GM18505 (cell line): Measurements from ENCODE around the gene RABL2A.
"Not testable (repeated sequence)": the region's sequence is repeated elsewhere in the genome, so short reads cannot be mapped to it uniquely, and the experiment has no call there.

Source experiments
- ATAC-seq: cut with Tn5 transposase; IDR thresholded peaks from one replicate; pipeline ENCODE4 v1.9.1; 2021; ENCODE audit not compliant: unreplicated experiment
- POLR2A ChIP-seq: IDR thresholded peaks from 4 replicates; pipeline ENCODE4 v1.6.1; 2011; ENCODE audit warnings: borderline replicate concordance; ENCODE audit not compliant: insufficient read depth, insufficient read length; ENCODE audit errors: extremely low read depth

RABL2A gene

DNA sequence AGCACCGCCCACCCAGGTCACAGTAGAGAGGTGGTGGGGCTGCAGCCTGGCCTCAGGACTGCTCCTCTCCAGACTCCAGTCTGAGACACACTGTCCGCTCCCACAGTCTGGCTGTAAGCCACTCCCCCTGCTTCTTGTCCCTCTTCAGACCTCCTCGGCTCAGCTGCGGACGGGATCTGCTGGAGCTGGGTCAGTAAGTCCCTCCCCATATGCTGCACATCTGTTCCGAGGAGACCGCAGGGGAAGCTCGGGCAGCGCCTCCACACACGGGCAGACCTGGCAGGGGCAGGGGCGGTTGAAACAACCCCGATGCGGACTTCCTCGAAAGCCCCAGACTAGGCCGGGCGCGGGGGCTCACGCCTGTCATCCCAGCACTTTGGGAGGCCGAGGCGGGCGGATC lies 41.9 kb downstream of the RABL2A start:
- ATAC-seq: not testable (repeated sequence)

- TF ChIP-seq POLR2A: no peak
- no peak for ATAC-seq
These were observed 45.4 kb downstream of the RABL2A start for GRCh38 chr2:113672326-113672932.

DNA sequence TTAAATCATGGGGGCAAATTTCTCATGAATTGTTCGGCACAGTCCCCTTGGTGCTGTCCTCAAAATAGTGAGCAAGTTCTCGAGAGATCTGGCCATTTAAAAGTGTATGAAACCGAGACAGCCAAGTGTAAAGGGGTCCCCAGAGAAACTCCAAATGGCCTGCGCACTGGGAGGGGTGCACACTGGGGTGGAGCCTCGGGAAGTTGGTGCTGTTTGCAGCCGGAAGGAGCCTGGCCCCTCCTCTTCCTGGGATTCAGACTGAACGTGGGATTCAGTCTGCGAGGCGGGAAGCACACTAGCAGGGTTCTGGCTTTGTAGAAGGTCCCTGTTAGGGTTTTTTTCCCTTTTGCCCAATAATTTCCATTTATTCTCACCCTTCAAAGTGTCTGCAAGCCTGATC lies 48.8 kb downstream of the RABL2A start:
- ATAC-seq: no peak

GRCh38 chr2:113676623-113677266 lies 49.7 kb downstream of the RABL2A start:
- no peak for ATAC-seq
- TF ChIP-seq POLR2A: no peak

More for the DNA sequence above, 48.8 kb downstream of the RABL2A start:
- no peak for TF ChIP-seq POLR2A

DNA sequence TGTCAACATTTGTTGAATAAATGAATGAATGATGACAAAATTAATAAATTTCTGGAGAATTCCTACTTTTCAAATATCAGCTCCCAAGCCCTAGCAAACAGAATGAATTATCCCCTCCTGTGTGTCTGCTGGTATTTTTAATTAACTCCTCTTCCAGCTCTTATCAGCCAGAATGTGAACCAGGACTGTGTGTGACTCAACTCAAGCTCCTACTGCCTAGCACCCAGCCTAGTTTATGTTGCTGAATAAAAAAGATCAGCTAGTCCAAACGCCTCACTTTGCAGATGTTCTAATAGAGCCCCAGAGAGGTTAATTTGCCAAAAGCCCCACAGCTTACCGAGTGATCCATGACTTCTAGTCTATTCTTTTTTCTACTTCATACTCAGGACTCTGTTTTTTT lies 50.3 kb downstream of the RABL2A start:
- no peak for ATAC-seq
- no peak for TF ChIP-seq POLR2A

DNA sequence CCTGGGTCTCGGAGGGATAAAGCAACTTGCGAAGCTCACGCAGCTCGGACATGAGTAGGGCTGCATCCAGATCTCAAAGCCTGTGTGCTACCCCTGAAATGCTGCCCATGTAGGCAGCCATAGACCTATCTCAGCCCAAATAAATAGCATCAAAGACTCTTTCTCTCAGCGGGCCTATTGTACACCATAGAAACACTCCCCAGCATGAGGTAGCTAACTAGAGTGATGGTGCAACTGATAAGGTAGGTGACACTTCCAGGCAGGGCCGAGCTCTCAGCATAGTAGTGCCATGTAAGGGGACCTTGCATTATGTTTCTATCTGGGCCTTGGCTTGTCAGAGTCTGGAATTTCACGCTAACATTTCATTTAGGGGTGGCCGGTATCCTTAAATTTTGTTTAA lies 52.4 kb downstream of the RABL2A start:
- no peak for TF ChIP-seq POLR2A
- no peak for ATAC-seq

DNA sequence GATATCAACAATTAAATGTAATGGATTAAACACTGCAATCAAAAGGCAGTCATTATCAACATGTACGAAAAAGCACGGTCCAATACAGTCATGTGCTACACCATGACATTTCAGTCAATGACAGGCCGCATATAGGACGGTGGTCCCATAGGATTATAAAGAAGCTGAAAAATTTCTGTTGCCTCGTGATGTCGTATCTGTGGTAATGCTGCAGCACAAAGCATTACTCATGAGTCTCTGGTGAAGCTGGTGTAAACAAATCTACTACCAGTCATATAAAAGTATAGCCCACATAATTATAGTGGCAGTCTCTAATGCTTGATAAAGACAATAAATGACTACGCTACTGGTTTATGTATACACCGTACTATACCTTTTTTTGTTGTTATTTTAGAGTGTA lies 58.4 kb downstream of the RABL2A start:
- TF ChIP-seq POLR2A: no peak
- no peak for ATAC-seq

DNA sequence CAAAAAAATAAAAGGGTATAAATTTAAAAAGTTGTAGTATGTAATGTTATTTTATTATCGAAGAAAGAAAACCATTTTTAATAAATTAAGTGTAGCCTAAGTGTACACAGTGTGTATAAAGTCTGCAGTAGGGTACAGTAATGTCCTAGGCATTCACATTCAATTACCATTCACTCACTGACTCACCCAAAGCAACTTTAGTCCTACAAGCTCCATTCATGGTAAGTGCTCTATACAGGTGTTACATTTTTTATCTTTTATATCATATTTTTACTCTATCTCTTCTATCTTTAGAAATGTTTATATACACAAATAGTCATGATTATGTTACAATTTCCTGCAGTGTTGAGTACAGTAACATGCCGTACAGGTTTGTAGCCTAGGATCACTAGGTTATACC lies 59.5 kb downstream of the RABL2A start:
- no peak for ATAC-seq
- no peak for TF ChIP-seq POLR2A

DNA sequence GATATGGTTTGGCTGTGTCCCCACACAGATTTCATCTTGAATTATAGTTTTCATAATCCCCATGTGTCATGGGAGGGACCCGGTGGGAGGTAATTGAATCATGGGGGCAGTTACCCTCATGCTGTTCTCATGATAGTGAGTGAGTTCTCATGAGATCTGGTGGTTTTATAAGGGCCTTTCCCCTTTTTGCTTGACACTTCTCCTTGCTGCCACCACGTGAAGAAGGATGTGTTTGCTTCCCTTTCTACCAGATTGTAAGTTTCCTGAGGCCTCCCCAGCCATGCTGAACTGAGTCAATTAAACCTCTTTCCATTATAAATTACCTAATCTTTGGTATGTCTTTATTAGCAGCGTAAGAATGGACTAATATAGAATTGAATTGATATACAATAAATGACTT lies 63.8 kb downstream of the RABL2A start:
- not testable (repeated sequence) for ATAC-seq
